ENCODE measurements around the gene PDE7B.

PDE7B gene

GRCh38 chr6:135971351-135971750, 119.8 kb downstream of the PDE7B start:
- no peaks in the 10 kb centered on the region for H3K9me3 ChIP-seq (ENCODE audit: low read length)
- no peak overlapping the region for H3K9ac ChIP-seq (ENCODE audit: low read length)
- no peaks in the 10 kb centered on the region for H3K4me1 ChIP-seq (ENCODE audit: insufficient read depth, low read length)
- no peaks in the 10 kb centered on the region for H3K27me3 ChIP-seq (ENCODE audit: control insufficient read depth in 1 of 2, insufficient read depth in 2 of 2, low read length in 2 of 2)
- H3K27ac ChIP-seq (ENCODE audit: low read depth, low read length), result no peak overlapping the region
- no peaks in the 10 kb centered on the region for H3K36me3 ChIP-seq (ENCODE audit: insufficient read depth, low read length)
- H3K4me3 ChIP-seq (ENCODE audit: low read depth in 1 of 2, low read length in 2 of 2), result no peak overlapping the region

GRCh38 chr6:135972150-135972549, 120.6 kb downstream of the PDE7B start:
- no peaks in the 10 kb centered on the region for H3K27me3 ChIP-seq (ENCODE audit: control insufficient read depth in 1 of 2, insufficient read depth in 2 of 2, low read length in 2 of 2)
- H3K27ac ChIP-seq (ENCODE audit: low read depth, low read length), result no peak overlapping the region
- H3K9ac ChIP-seq (ENCODE audit: low read length), result no peak overlapping the region
- H3K9me3 ChIP-seq (ENCODE audit: low read length), result no peaks in the 10 kb centered on the region
- no peak overlapping the region for H3K4me3 ChIP-seq (ENCODE audit: low read depth in 1 of 2, low read length in 2 of 2)
- H3K36me3 ChIP-seq (ENCODE audit: insufficient read depth, low read length), result no peaks in the 10 kb centered on the region
- H3K4me1 ChIP-seq (ENCODE audit: insufficient read depth, low read length), result no peaks in the 10 kb centered on the region

- no peaks in the 10 kb centered on the region for H3K9me3 ChIP-seq (ENCODE audit: low read length)
- H3K27ac ChIP-seq (ENCODE audit: low read depth, low read length), result no peak overlapping the region
- no peaks in the 10 kb centered on the region for H3K27me3 ChIP-seq (ENCODE audit: control insufficient read depth in 1 of 2, insufficient read depth in 2 of 2, low read length in 2 of 2)
- no peak overlapping the region for H3K4me3 ChIP-seq (ENCODE audit: low read depth in 1 of 2, low read length in 2 of 2)
- no peaks in the 10 kb centered on the region for H3K36me3 ChIP-seq (ENCODE audit: insufficient read depth, low read length)
- no peak overlapping the region for H3K9ac ChIP-seq (ENCODE audit: low read length)
- no peaks in the 10 kb centered on the region for H3K4me1 ChIP-seq (ENCODE audit: insufficient read depth, low read length)
Measured at GRCh38 chr6:135972586-135972985, 121.1 kb downstream of the PDE7B start.

GRCh38 chr6:135974426-135974825, 122.9 kb downstream of the PDE7B start:
- Histone ChIP-seq H3K36me3 (ENCODE audit: insufficient read depth, low read length) (no peaks in the 10 kb centered on the region), H3K4me3 (ENCODE audit: low read depth in 1 of 2, low read length in 2 of 2) (no peak overlapping the region), H3K27ac (ENCODE audit: low read depth, low read length) (no peak overlapping the region), H3K9ac (ENCODE audit: low read length) (no peak overlapping the region), H3K9me3 (ENCODE audit: low read length) (no peaks in the 10 kb centered on the region), H3K27me3 (ENCODE audit: control insufficient read depth in 1 of 2, insufficient read depth in 2 of 2, low read length in 2 of 2) (no peaks in the 10 kb centered on the region), H3K4me1 (ENCODE audit: insufficient read depth, low read length) (no peaks in the 10 kb centered on the region)

GRCh38 chr6:135976585-135976984, 125.1 kb downstream of the PDE7B start:
- Histone ChIP-seq H3K4me1 (ENCODE audit: insufficient read depth, low read length) (no peaks in the 10 kb centered on the region), H3K27ac (ENCODE audit: low read depth, low read length) (no peak overlapping the region), H3K27me3 (ENCODE audit: control insufficient read depth in 1 of 2, insufficient read depth in 2 of 2, low read length in 2 of 2) (no peaks in the 10 kb centered on the region), H3K4me3 (ENCODE audit: low read depth in 1 of 2, low read length in 2 of 2) (no peak overlapping the region), H3K9ac (ENCODE audit: low read length) (no peak overlapping the region), H3K9me3 (ENCODE audit: low read length) (no peaks in the 10 kb centered on the region), H3K36me3 (ENCODE audit: insufficient read depth, low read length) (no peaks in the 10 kb centered on the region)

GRCh38 chr6:135983093-135983492, 131.6 kb downstream of the PDE7B start:
- Histone ChIP-seq H3K4me3 (ENCODE audit: low read depth in 1 of 2, low read length in 2 of 2) (no peak overlapping the region), H3K36me3 (ENCODE audit: insufficient read depth, low read length) (no peaks in the 10 kb centered on the region), H3K9ac (ENCODE audit: low read length) (no peak overlapping the region), H3K27me3 (ENCODE audit: control insufficient read depth in 1 of 2, insufficient read depth in 2 of 2, low read length in 2 of 2) (no peaks in the 10 kb centered on the region), H3K27ac (ENCODE audit: low read depth, low read length) (no peak overlapping the region), H3K4me1 (ENCODE audit: insufficient read depth, low read length) (no peaks in the 10 kb centered on the region), H3K9me3 (ENCODE audit: low read length) (no peaks in the 10 kb centered on the region)

- H3K36me3 ChIP-seq (ENCODE audit: insufficient read depth, low read length), result no peaks in the 10 kb centered on the region
- no peaks in the 10 kb centered on the region for H3K9me3 ChIP-seq (ENCODE audit: low read length)
- H3K27ac ChIP-seq (ENCODE audit: low read depth, low read length), result no peak overlapping the region
- H3K4me3 ChIP-seq (ENCODE audit: low read depth in 1 of 2, low read length in 2 of 2), result no peak overlapping the region
- no peaks in the 10 kb centered on the region for H3K4me1 ChIP-seq (ENCODE audit: insufficient read depth, low read length)
- H3K27me3 ChIP-seq (ENCODE audit: control insufficient read depth in 1 of 2, insufficient read depth in 2 of 2, low read length in 2 of 2), result no peaks in the 10 kb centered on the region
- no peak overlapping the region for H3K9ac ChIP-seq (ENCODE audit: low read length)
Measured at GRCh38 chr6:135983718-135984343, 132.3 kb downstream of the PDE7B start.

- no peaks in the 10 kb centered on the region for H3K27me3 ChIP-seq (ENCODE audit: control insufficient read depth in 1 of 2, insufficient read depth in 2 of 2, low read length in 2 of 2)
Measured at GRCh38 chr6:135985471-135985870, 134.0 kb downstream of the PDE7B start.

GRCh38 chr6:135987226-135987625, 135.7 kb downstream of the PDE7B start:
- H3K36me3 ChIP-seq (ENCODE audit: insufficient read depth, low read length), result no peaks in the 10 kb centered on the region
- H3K4me1 ChIP-seq (ENCODE audit: insufficient read depth, low read length), result no peaks in the 10 kb centered on the region
- H3K4me3 ChIP-seq (ENCODE audit: low read depth in 1 of 2, low read length in 2 of 2), result no peak overlapping the region
- H3K27me3 ChIP-seq (ENCODE audit: control insufficient read depth in 1 of 2, insufficient read depth in 2 of 2, low read length in 2 of 2), result no peaks in the 10 kb centered on the region
- H3K27ac ChIP-seq (ENCODE audit: low read depth, low read length), result no peak overlapping the region
- H3K9me3 ChIP-seq (ENCODE audit: low read length), result no peaks in the 10 kb centered on the region
- H3K9ac ChIP-seq (ENCODE audit: low read length), result no peak overlapping the region

More at GRCh38 chr6:135985471-135985870, 134.0 kb downstream of the PDE7B start:
- Histone ChIP-seq H3K9me3 (ENCODE audit: low read length) (no peaks in the 10 kb centered on the region), H3K27ac (ENCODE audit: low read depth, low read length) (no peak overlapping the region), H3K4me3 (ENCODE audit: low read depth in 1 of 2, low read length in 2 of 2) (no peak overlapping the region), H3K9ac (ENCODE audit: low read length) (no peak overlapping the region), H3K4me1 (ENCODE audit: insufficient read depth, low read length) (no peaks in the 10 kb centered on the region), H3K36me3 (ENCODE audit: insufficient read depth, low read length) (no peaks in the 10 kb centered on the region)

GRCh38 chr6:135990439-135990838, 138.9 kb downstream of the PDE7B start:
- H3K9ac ChIP-seq (ENCODE audit: low read length), result no peak overlapping the region
- H3K27me3 ChIP-seq (ENCODE audit: control insufficient read depth in 1 of 2, insufficient read depth in 2 of 2, low read length in 2 of 2), result no peaks in the 10 kb centered on the region
- H3K4me3 ChIP-seq (ENCODE audit: low read depth in 1 of 2, low read length in 2 of 2), result no peak overlapping the region
- H3K9me3 ChIP-seq (ENCODE audit: low read length), result no peaks in the 10 kb centered on the region
- no peaks in the 10 kb centered on the region for H3K4me1 ChIP-seq (ENCODE audit: insufficient read depth, low read length)
- H3K27ac ChIP-seq (ENCODE audit: low read depth, low read length), result no peak overlapping the region
- no peaks in the 10 kb centered on the region for H3K36me3 ChIP-seq (ENCODE audit: insufficient read depth, low read length)

GRCh38 chr6:135990855-135991464, 139.5 kb downstream of the PDE7B start:
- no peaks in the 10 kb centered on the region for H3K9me3 ChIP-seq (ENCODE audit: low read length)
- no peaks in the 10 kb centered on the region for H3K36me3 ChIP-seq (ENCODE audit: insufficient read depth, low read length)
- H3K4me3 ChIP-seq (ENCODE audit: low read depth in 1 of 2, low read length in 2 of 2), result no peak overlapping the region
- no peak overlapping the region for H3K9ac ChIP-seq (ENCODE audit: low read length)
- no peak overlapping the region for H3K27ac ChIP-seq (ENCODE audit: low read depth, low read length)
- no peaks in the 10 kb centered on the region for H3K27me3 ChIP-seq (ENCODE audit: control insufficient read depth in 1 of 2, insufficient read depth in 2 of 2, low read length in 2 of 2)
- no peaks in the 10 kb centered on the region for H3K4me1 ChIP-seq (ENCODE audit: insufficient read depth, low read length)

GRCh38 chr6:135992739-135993138, 141.2 kb downstream of the PDE7B start:
- Histone ChIP-seq H3K4me3 (ENCODE audit: low read depth in 1 of 2, low read length in 2 of 2) (no peak overlapping the region), H3K36me3 (ENCODE audit: insufficient read depth, low read length) (no peaks in the 10 kb centered on the region), H3K27ac (ENCODE audit: low read depth, low read length) (no peak overlapping the region), H3K4me1 (ENCODE audit: insufficient read depth, low read length) (no peaks in the 10 kb centered on the region), H3K27me3 (ENCODE audit: control insufficient read depth in 1 of 2, insufficient read depth in 2 of 2, low read length in 2 of 2) (no peaks in the 10 kb centered on the region), H3K9ac (ENCODE audit: low read length) (no peak overlapping the region), H3K9me3 (ENCODE audit: low read length) (no peaks in the 10 kb centered on the region)
